Fibroblast of gingiva (primary cell): ENCODE results near the gene IGSF11.
"Not testable (repeated sequence)": the region's sequence is repeated elsewhere in the genome, so short reads cannot be mapped to it uniquely, and the experiment has no call there.

Source experiments
- DNase-seq: peaks from one replicate; pipeline ENCODE4 v3.0.0-alpha.2; 2011; ENCODE audit warnings: low read depth

IGSF11 gene

GRCh38 chr3:119034256-119035013 is at the start of gene IGSF11:
Gene IGSF11, minus strand, starts transcription at chr3:119034846. Its CDS starts 264 bp downstream, at chr3:119034582.
- DNase-seq, result peak; percentile 24

GRCh38 chr3:119080364-119080763 is 45.7 kb upstream of the IGSF11 start:
- DNase-seq, result no peak

DNA sequence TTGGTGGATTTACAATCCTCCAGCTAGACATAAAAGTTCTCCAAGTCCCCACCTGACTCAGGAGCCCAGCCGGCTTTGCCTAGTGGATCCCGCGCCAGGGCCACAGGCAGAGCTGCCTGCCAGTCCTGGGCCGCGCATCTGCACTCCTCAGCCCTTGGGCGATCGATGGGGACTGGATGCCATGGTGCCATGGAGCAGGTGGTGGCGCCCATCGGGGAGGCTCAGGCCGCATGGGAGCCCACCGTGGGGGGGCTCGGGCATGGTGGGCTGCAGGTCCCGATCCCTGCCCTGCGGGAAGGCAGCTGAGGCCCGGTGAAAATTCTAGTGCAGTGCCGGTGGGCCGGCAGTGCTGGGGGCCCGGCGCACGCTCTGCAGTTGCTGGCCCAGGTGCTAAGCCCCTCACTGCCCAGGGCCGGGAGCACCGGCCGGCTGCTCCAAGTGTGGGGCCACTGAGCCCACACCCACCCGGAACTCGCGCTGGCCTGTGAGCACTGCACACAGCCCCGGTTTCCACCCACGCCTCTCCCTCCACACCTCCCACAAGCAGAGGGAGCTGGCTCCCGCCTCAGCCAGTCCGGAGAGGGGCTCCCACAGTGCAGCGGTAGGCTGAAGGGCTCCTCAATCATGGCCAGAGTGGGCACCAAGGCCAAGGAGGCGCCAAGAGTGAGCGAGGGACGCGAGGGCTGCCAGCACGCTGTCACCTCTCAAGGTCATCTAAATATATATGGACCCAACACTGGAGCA is 38.8 kb upstream of the IGSF11 start:
- DNase-seq, result no peak

GRCh38 chr3:119072451-119072850 is 37.8 kb upstream of the IGSF11 start:
- not testable (repeated sequence) for DNase-seq

DNA sequence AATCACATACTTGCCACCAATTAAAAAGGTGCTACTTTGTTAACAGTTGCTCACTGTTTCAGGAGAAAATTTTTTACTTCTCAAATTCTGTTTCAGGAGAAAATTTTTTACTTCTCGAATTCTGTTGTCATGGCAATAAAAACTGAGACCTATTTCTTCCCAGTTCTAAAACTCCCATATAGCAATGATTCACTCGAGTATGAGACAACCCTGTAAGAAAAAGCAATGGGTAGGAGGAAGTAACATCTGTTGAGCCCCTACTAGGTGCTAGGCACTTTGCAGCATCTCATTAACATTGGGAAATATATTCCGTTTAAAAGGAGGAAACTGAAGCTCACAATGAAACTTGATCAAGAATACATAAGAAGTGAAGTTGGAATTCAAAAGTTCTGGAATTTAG is 35.1 kb upstream of the IGSF11 start:
- DNase-seq, result no peak

- no peak for DNase-seq
Observed at GRCh38 chr3:119063471-119063870, 28.8 kb upstream of the IGSF11 start.

DNA sequence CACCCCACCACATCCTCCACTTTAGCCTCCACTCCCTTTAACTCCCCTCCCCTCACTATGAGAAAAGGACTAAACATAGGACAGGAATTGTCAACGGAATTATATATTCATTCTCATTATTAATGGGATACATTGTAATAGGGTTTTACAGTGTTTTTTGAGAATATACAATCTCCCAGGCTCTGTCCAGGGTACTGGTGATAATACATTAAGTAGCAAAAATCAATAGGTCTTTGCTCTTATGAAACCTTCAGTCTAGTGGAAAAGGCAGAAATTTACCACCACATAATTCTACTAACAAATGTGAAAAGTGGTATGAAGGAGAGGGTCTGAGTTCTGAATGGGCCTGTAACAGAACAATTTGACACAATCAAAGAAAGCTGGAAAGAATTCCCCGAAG is 28.2 kb upstream of the IGSF11 start:
- DNase-seq, result no peak

GRCh38 chr3:119044593-119044992 is 9.9 kb upstream of the IGSF11 start:
- DNase-seq, result no peak

DNA sequence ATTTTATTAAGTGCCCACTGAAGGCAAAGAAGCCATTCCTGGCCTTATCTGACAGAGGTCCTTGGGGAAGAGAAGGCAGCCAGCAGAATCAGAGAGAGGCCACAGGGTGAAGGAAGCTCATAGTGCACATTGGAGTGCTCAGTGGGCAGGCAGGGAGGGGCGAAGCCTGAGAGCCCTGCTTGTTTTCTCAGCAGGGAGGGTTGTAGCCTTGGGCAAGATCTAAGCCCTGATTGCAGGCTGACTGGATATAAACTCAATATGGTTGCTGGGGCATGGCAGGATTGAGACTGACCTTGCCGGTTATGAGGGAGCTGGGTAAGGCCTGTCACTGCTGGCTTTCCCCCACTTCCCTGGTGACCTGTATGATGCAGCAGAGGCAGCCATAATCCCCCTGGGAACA is 7.5 kb upstream of the IGSF11 start:
- no peak for DNase-seq

DNA sequence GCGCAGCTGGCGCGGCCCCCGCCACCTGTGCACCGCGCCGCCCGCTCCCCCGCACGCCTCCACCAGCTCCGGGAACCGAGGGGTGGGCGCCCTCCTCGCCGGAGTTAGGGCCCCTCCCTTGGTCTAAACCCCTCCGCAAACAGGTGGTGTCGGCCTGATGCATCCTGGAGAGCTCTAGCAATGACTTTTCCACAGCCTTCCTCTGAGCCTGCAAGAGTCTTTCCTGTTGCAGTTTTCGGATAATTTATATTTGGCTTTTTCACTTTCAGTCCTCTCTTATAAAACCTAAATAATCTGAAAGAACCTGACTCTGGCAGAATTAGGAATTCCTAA is 334 bp upstream of the IGSF11 start:
- no peak for DNase-seq

- no peak for DNase-seq
Observed at GRCh38 chr3:119033393-119034255, 1.0 kb downstream of the IGSF11 start.

GRCh38 chr3:119025171-119025795 is 9.4 kb downstream of the IGSF11 start:
- DNase-seq, result no peak

DNA sequence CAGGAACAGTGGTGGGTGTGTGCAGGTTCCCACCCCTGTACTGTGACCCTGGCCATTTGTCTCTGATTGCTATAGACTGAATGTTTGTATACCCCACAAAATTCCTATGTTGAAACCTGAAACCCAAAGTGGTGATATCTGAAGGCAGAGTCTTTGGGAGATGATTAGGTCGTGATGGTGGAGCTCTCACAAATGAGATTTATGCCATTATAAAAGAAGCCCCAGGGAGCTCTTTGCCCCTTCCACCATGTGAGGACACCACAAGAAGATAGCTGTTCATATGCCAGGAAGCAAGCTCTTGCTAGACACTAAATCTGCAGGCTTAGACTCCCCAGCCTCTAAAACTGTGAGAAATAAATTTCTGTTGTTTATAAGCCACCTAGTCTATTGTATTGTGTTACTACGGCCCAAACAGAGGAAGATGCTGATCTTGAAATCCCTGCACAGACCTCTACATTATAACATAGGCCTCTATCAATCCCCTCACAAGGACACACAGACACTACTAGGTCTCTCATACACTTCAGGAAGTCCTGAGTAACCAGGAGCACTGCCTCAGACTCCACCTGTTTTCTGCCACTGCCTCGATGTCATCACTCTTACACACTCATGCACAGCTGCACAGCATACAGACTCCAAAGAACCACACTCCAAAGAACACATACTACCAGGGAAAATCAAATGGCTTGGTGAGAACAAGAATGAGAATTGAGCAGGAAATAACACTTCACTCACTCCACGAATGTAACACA is 14.7 kb downstream of the IGSF11 start:
- no peak for DNase-seq

GRCh38 chr3:119018690-119019463 is 15.8 kb downstream of the IGSF11 start:
- no peak for DNase-seq

GRCh38 chr3:119015942-119016341 is 18.7 kb downstream of the IGSF11 start:
- DNase-seq, result no peak

- no peak for DNase-seq
Observed at GRCh38 chr3:119013951-119014350, 20.7 kb downstream of the IGSF11 start.

DNA sequence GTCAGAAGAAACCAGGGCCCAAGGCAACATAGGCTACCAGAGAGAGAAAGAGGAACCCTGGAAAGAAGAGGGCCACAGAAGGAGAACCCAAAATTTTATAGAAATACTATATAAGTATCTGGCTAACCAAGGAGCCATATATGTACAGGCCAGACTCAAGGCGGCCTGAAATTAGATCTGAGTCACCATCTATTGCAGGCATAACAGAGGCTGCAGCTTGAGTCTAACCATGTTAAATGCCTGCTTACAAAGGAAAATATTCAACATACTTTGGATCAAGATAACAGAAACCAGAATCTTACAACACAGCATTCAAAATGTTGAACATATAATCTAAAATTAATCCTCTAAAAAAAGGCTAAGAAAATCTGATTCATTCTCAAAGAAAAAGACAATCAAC is 23.1 kb downstream of the IGSF11 start:
- DNase-seq, result no peak

DNA sequence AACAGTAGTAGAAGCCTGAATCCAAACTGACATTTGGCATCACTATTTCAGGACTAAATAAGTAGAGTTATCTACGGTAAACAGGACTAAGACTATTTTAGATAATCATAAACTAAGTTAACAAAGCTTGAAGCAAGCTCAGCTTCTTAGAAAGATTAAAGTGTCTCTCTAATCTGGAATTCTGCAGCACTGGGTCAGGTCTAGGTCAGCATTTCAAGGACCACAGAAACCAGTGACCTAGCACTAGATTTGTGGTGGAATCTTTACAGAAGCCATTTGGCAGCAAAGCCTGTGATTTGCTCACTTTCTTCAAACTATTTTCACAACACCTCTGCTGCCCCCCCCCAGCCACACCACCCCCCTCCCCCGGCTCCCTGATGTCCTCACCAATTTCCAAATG is 37.5 kb downstream of the IGSF11 start:
- no peak for DNase-seq

GRCh38 chr3:118991775-118992174 is 42.9 kb downstream of the IGSF11 start:
- DNase-seq, result no peak

DNA sequence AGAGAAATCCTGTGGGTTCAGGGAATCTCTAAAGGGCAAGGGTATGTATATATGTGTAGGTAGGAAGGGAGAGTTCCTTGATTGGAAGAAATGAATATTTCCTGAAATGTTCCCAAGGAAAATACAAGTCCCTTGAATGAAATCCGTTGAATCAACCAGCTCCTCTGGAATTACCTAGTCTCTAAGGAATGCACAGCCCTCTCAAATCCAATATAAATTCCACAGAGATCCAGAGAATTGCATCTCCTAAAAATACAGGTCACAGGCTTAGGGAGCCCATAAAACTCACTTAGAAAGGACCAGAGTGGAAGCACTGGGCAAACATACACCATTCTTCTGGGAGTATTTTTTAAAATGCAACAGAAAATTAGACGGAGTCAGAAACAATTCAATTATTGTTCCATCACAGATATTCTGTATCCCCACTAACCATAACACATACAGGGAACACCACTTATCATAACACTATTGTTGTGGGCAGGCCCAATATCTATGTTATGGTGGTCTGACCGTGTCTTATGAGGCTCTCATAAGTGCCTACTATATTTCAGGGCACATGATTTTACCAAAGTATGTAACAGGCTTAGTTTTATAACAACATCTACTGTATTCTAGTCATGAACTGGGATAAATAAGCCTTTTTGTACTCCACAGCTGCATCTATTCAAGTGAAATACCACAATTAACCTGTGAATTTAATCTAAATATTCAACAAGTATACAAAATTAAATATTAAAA is 43.7 kb downstream of the IGSF11 start:
- DNase-seq, result no peak
